HG03565 (cell line): ENCODE results near the gene KRT222.

Source experiments
- ATAC-seq: cut with Tn5 transposase; IDR thresholded peaks from one replicate; pipeline ENCODE4 v1.9.1; 2021; ENCODE audit warnings: mild to moderate bottlenecking, moderate library complexity; ENCODE audit not compliant: unreplicated experiment

KRT222 gene

GRCh38 chr17:40659911-40660310 is 5.1 kb downstream of the KRT222 start:
- no peak for ATAC-seq

- no peak for ATAC-seq
These were observed 6.6 kb downstream of the KRT222 start for GRCh38 chr17:40658396-40658795.

DNA sequence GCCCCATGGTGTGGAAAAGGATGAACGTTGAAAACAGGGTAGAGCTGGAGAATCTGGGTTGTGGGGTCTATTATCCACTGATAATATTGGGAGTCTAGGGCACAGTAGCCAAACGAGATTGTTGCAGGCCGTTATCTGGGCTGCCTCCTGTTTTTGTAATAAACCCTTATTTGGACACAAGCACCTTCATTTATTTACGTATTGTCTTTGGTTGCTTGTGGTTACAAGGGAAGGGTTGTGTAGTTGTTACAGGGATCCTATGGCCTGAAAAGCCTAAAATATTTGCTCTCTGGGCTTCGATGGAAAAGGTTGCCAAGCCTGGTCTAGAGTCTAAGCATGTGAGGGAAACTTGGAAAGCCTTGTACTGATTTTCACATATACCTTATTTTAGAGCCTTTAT is 13.0 kb downstream of the KRT222 start:
- no peak for ATAC-seq

DNA sequence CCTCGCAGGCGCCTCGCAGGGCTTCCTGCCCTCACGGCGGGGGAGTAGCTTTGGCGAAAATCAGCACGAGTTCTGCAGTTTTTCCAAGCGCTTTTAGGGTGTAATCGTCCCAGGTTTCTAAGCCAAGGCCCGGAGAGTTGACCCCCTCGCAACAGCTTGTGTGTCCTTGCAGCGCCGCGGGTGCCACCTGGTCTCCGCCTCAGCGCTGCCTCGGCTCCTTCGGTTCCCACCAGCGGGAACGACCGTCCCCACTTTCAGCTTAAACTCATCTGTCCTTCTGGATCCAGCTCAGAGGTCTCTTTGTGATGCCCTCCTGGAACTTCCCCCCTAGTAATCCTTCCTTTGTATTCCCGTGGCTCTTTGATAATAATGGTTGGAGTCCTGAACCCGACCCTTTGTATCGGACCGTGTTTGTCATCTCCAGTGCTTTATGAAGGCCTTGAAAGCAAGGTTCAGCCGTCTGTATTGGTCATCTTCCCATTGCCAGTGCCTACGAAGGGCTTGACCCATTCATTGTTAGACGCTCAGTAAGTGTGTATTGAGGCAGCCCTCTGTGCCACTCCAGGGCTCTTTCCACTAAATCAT is 16.5 kb downstream of the KRT222 start:
- no peak for ATAC-seq

- peak; percentile 36 for ATAC-seq
These were observed 17.2 kb downstream of the KRT222 start, which contains the start of gene SMARCE1 for GRCh38 chr17:40647624-40648383. TSS of gene SMARCE1 (minus strand) at chr17:40647818. CDS start at chr17:40645802, 2,016 bp downstream.

DNA sequence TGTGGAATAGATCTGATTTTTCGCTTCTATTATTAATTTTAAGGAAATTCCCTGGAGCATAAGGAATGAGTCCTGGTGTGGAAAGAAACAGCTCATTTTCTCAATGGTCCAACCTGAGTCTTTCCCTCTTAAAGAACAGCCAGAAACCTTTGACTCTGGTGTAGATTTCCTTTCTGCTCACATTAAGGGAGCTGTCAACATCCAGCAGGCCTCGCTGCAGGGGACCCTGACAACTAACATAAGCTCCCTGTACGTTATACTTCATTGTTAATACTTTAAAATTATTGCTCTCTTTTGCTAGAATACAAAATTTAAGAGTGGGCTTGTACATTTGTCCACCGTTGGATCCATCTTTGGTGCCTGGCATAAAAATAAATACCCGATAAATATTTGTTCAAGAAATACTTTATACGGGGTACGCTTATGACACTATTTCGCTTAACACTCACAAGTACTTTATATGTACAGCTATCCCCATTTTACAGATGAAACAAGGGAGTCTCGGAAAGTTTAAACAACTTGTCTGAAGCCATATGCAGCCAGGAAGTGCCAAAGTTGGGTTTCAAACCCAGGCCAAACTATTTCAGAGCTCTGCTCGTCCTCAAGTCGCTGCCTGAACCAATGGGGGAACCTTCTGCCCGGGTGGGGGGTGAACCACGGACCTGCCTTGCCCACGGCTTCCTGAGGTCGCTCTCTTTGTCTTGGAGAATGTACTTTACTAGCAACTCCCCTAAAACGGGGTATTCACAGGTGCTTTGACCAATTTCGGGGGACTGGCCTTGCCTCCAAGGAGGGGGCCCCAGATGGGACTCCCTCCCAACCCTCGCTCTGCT is 18.0 kb downstream of the KRT222 start:
- peak; percentile 43 for ATAC-seq

DNA sequence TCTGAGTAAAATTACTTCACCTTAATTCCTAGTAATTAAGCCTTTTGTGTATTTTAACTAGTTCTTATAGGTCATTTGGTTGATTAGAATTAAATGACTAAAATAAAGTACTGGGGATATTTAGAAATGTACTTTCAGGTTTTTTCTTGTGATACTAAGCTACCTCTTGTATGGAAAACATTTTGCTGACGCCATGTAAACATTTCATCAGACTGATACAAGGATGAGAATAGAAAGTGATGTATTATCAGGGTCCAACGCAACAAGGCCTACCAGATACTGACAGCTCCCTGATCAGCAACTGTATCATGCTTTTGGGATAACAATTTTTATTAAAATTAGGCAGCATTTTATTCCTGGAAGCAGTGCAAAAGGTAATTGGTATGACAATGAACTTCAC is 19.0 kb downstream of the KRT222 start:
- no peak for ATAC-seq

- ATAC-seq = no peak
These were observed 19.7 kb downstream of the KRT222 start for GRCh38 chr17:40645291-40645690.

DNA sequence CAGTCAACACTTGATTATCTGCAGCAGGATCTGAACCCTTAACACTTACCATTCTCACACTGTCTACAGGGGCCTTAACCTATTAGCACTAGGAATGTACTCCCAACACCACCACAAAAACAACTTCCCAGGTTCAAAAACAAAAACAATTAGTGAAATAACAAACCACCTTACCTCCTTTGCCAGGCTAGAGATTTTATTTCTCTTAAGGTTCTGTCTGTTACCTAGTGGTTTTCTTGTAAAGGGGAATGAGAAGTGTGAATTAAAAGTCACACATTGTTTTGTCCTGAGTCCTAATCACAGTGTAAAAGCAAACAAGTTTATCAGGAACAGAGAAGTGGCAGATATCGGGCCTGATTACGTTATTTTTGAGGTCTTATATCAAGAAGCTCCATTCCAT is 27.0 kb downstream of the KRT222 start:
- ATAC-seq = no peak

DNA sequence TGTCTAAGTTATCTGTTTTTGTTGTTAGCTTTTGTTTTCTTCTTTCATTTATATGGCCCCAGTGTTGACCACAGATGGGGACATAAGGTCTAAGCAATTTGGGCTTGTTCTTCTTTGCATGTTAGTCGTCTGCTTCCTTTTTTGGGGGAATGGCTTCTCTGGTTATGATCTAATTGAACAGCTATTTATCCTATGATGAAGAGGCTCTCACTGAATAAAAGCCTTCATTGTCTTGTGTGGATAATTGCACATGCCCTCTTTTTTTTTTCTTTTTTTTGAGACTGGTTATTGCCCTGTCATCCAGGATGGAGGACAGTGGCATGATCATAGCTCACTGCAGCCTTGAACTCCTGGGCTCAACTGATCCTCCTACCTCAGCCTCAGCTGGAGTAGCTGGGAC is 31.1 kb downstream of the KRT222 start:
- ATAC-seq = no peak

DNA sequence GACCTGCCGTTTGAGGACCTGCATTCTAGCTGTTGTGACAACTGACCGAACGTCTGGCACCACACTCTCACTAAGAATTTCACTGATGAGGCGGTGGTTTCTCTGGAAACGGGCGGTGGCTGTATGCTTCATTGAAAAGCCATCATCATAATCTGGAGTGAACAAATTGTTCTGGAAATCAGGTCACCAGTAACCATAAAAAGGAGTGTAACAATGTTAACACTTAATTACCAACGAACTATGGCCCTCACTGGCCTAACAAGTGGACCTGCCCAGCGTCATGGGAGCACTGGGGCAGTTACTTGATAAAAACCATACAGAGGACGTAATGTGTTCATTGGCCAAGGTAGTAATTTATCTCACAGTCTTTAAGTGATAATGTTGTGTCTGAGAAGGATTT is 32.8 kb downstream of the KRT222 start:
- ATAC-seq = no peak

DNA sequence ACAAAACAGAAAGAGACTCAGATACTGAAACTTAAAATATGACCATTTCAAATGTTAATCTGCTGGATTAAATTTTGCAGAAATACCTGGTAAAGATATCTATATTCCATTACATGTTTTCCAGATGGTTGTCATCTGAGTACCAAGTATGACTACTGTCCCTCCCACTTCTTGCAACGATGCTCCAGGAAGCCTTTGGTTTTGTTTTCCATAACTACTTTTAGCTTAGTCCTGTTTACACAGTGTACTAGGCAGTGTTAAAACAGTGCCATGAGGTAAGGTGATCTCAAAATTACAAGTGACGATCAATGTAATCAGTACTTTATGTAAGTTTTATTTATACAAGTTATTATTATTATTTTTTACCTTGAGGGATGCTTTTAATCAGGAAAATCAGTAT is 35.1 kb downstream of the KRT222 start:
- ATAC-seq = no peak

- ATAC-seq = no peak
These were observed 39.7 kb downstream of the KRT222 start for GRCh38 chr17:40625311-40625710.

GRCh38 chr17:40623419-40624210 is 41.4 kb downstream of the KRT222 start:
- ATAC-seq = no peak

DNA sequence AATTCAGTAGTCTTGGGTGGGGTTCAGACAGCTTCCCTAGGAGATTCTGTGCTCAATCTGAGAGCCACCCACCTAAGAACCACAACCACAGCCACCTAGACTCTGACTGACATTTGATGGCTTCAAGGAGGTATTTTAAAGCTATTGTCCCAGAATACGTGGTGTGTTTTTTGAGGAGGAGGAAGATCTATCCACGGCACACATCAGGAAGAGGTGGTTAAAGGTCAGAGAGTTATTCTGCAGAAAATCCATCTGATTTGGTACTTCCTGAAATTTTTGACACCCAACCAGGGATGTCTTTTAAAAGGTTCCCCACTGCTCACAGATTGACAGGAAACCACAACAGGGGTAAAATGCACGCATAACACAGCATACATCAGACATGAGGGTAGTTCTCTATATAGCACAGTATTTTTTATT is 42.5 kb downstream of the KRT222 start:
- ATAC-seq = no peak

GRCh38 chr17:40621578-40621977 is 43.4 kb downstream of the KRT222 start:
- ATAC-seq = no peak

GRCh38 chr17:40621019-40621418 is 44.0 kb downstream of the KRT222 start:
- ATAC-seq = no peak

DNA sequence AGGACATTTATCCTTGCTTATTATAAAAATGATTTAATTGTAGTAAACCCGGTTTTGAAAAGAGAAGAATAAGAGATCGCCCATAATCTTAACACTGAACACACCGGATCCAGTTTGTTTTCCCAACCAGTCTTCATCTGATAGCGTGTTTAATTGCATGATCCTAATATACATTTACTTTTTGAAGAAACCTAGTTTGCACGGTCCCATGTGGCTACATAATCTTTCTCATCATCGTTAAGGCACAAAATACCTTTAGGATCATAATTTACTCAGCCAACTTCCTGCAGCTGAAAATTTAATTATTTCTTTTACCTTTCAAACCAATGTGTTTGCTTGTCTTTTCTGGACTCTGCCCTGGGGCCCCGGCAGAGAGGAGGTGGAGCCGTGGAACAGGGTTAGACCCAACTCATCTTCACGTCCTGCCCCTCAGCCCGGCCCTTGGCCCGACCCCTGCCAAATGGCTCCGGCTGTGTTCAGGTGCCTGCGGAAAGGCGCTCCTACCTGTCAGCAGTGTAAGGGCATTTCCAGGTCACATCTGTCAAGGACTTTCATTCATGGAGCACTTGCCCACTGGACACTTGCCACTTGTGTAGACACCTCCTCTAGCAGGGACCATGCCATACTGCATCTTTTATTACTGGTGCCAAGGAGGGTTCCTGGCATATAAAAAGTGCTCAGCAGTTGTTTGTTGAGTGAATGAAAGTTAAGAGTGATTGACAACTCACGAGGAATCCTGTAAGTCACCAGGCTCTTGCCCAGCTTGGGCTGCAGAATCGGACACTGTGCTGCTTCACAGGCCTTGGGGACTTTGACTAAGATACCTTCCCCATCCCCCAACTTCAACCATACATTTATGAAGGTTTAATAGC is 46.0 kb downstream of the KRT222 start:
- ATAC-seq = no peak

GRCh38 chr17:40617678-40618240 is 47.2 kb downstream of the KRT222 start:
- ATAC-seq = no peak

GRCh38 chr17:40616592-40616991 is 48.4 kb downstream of the KRT222 start:
- ATAC-seq = no peak
